Activated CD4-positive, alpha-beta T cell treated with anti-CD3 and anti-CD28 coated beads for 1 hour (primary cell): ENCODE results near the gene GPR21.

Experiments
- DNase-seq: peaks from one replicate; pipeline ENCODE4 v3.0.0-alpha.2; 2020

GPR21 gene, protein sequence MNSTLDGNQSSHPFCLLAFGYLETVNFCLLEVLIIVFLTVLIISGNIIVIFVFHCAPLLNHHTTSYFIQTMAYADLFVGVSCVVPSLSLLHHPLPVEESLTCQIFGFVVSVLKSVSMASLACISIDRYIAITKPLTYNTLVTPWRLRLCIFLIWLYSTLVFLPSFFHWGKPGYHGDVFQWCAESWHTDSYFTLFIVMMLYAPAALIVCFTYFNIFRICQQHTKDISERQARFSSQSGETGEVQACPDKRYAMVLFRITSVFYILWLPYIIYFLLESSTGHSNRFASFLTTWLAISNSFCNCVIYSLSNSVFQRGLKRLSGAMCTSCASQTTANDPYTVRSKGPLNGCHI

DNA sequence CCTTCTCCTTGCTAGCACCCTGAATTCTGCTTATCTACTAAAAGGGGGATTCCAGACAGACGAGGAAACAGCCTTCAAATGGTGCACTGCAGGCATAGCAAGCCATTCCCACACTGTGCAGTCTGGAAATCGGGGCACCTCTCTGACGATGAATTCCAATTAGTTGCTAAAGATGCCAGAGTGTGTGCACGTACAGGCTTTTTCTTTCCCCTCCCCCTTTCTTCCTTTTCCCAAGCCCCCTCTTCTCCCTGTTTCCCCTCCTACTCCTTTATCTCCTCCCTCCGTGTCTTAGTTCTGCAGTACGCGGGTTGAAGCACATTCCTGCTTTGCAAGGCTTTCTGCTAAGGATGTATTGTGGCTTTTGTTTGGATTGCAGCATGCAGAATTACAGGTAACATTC lies at the start of gene GPR21:
TSS of gene GPR21 (plus strand) at position 316 of the 400 bp plus-strand sequence. CDS start 900 bp downstream, outside the sequence.
- DNase-seq, result no peak

DNA sequence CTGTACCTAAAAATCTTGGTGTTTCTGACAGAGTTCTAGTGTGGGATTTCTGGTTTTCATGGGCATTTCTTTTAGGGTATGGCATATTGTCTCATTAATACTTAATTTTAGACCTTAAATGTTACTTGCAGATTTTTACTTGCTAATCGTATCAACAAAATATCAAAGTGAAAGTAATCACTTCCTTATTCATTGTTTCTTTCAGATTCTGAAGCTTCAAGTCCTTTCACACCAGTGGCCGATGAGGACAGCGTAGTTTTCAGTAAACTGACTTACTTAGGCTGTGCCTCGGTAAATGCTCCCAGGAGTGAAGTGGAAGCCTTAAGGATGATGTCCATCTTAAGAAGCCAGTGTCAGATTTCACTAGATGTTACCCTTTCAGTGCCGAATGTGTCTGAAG lies 47.5 kb upstream of the GPR21 start:
- DNase-seq, result no peak

DNA sequence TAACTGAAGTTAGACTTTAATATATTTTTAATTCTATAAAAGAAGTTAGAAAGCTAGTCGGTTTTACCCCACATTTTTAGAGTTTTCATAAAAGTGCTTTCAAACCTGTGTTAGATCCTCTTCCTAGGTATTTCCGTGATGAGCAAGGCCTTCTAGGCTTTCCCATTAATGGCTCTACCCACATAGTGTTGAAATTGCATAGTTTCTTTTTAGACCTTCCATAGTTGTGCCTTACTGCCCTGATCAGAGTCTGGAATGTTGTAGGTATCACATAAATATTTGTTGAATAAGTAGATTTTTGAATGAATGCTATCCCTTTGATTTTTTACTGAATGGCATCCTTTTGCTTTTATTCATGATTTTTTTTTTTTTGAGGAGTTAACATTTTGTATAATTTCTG lies 45.3 kb upstream of the GPR21 start:
- DNase-seq, result no peak

DNA sequence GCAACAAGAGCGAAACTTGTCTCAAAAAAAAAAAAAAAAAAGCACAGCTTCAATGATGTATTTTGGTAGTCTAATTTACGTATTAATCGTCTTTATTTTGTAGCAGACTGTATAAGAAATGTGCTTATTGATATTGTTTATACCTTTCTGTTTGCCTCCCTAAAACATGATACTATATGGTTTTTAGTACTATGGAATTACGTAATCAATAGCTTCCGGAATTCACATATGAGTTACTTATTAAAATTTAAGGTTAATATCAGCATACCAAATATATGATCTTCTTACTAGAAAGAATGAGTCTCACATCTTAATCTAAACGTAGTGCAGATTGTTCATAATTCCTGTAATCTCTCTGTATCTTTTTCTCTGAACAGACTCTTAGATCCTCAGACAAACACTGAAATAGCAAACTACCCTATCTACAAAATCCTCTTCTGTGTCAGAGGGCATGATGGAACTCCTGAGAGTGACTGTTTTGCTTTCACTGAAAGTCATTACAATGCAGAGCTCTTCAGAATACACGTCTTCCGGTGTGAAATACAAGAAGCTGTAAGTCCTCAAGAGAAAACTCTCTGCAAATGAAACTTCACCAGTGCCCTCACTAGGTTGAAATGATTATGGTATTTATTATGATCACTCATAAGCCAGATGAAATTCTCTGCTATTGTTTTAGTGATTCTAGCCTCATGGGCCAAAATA lies 44.4 kb upstream of the GPR21 start:
- DNase-seq, result no peak

DNA sequence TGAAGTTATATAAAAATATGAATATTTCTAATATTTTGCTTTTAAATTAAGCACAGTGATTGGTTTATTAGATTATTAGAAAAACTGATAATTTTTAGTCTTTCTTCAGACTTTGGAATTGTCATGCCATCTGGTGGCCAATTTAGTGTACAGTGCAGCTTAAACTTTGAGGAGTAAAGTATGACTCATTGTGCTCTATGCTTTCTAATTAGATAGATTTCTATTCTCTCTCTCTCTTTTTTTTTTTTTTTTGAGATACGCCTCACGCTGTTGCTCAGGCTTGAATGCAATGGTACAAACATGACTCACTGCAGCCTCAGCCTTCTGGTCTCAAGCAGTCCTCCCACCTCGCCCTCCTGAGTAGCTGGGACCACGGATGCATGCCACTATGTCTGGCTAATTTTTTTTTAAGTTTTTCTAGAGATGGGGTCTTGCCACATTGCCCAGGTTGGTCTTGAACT lies 42.1 kb upstream of the GPR21 start:
- no peak for DNase-seq

DNA sequence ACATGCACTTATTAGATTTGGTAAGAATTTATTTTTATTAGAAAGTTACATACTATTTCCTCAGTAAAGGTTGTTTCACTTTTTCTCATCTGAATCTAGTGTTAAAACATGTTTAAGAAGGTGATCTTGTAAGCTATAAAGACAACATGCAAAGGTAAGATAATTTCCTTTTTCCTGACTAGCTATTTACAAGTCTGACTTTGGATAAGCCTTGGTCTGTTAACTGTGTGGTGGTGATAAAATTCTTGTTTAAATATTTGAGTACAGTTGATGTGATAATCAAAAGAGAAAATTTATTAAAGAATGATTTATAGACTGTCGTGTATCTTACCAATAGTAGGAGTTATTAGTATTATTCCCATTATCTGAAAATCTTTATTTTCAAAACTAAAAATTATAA lies 36.9 kb upstream of the GPR21 start:
- DNase-seq, result no peak

DNA sequence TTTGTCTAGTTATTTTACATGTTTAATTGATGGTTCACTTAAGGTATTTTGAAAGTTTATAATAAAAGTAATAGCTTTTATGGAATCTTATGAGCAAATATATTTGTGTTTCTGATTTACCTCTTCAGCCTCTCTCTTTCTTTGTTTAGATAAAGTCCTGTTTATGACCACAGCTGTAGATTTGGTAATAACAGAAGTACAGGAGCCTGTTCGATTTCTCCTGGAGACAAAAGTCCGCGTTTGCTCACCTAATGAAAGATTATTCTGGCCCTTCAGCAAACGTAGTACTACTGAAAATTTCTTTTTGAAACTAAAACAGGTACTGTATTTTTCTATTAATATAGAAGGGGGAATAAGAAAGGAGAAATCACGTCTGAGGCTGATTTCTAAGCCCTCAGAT lies 35.0 kb upstream of the GPR21 start:
- DNase-seq, result no peak

DNA sequence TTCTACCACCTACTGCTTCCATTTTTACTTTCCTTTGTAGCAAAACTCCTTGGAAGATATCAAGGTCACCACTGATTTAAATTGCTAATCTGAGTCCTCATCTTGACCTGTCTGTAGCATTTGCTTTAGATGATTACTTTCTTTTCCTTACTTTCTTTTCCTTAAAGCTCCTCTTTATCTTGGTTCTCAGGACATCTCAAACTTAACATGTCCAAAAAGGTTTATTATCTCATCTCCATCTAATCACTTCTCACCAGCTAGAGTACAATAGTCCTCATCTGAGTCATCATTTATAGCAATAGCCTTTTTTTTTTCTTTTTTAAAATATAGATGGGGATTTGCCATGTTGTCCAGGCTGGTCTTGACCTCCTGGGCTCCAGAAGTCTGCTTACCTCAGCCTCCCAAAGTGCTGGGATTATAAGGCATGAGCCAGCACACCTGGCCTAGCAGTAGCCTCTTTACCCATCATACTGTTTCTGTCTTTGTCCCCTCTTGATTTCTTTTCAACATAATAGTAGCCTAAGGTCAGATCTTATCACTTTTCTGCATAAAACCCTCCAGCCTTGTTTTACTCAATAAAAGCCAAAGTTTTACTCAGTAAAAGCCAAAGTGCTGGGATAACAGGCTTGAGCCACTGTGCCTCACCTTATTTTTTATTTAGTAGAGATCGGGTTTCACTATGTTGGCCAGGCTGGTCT lies 32.9 kb upstream of the GPR21 start:
- no peak for DNase-seq

DNA sequence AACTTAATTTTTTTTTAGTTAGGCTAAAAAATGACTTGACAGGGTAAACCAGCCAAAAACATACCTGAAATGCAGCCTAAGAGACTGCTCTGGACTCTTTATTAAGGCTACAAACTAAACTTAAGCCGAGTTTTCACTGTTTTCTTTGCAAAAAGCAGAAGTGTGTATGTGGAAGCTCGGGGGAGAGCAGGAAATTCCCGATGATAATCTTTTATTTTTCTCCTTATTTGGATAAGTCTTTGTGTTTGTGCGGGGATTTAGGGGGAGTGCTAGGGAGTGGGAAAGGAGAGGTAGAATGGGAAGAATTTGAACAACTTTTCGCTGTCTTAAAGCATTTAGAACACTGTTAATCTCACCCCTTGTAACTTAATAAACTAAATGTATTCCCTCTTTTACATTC lies 30.7 kb upstream of the GPR21 start:
- DNase-seq, result no peak

DNA sequence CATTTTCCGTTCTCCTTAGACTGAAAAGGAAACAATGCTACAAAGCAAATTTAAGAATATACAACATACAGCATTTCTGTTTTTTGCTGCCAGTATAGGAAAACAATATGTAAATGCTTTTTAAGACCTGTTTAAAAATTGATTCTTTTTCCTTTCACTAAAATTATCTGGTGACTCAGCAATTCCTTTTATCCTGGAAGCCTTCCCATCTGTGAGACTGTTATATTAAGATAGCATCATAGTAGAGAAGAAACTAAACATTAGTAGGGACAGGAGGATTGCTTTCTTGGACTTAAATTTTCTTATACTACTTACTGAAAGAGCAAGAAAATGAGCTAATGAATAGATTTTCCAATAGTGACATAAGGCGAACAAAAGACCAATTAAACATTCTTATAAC lies 30.0 kb upstream of the GPR21 start:
- no peak for DNase-seq

DNA sequence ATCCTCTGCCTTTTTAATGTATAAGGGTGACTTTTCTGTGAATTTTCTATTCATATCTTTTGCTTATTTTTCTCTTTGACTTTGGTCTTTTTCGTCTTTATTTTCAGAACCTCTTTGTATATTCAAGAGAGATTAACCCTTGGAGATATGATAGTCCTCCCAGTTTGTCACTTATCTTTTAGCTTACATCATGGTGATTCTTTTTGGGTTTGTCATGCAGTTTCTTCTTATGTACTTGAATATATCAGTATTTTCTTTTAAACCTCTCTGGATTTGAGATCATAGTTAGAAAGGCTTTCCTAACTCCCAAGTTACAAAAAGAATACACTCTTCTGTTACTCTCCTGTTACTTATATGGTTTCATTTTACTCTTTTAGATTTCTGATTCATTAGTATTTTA lies 27.5 kb upstream of the GPR21 start:
- no peak for DNase-seq

DNA sequence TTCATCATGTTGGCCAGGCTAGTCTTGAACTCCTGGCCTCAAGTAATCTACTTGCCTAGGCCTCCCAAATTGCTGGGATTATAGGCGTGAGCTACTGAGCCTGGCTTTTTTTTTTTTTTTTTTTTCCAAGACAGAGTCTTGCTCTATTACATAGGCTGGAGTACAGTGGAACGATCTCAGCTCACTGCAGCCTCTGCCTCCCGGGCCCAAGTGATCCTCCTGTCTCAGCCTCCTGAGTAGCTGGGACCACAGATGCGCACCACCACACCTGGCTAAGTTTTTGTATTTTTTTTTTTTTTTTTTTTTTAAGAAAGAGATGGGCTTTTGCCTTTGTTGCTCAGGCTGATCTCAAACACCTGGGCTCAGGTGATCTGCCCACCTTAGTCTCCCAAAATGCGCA lies 26.2 kb upstream of the GPR21 start:
- no peak for DNase-seq

DNA sequence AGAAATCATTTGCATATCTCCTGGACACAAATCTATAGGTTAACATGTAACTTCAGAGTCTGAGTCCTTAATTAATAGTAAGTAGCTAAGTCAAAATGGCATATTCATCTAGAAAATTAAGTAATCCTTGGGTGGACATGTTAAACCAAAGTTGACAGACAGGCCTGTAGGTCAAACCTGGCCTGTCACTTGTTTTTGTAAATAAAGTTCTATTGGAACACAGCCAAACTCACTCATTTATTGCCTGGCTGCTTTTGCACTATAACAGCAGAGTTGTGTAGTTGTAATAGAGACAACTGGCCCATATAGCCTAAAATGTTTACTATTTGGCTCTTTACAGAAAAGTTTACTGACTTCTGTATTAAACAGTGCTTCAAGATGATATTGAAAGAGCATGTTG lies 24.6 kb upstream of the GPR21 start:
- no peak for DNase-seq

DNA sequence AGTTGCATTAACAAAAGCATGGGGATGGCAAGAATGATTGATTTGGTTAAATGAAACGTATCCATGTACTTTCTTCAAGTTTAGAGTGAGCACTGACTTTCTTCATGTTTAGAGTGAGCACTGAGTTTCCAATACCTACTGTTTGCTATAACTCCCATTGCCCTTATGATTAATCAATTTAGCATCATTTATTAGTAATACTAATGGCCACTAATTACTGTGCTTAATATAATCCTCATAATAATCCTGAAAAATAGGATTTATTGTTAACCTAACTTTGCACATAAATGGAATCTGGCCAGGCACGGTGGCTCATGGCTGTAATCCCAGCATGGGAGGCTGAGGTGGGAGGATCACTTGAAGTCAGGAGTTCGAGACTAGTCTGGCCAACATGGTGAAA lies 22.1 kb upstream of the GPR21 start:
- DNase-seq, result no peak

DNA sequence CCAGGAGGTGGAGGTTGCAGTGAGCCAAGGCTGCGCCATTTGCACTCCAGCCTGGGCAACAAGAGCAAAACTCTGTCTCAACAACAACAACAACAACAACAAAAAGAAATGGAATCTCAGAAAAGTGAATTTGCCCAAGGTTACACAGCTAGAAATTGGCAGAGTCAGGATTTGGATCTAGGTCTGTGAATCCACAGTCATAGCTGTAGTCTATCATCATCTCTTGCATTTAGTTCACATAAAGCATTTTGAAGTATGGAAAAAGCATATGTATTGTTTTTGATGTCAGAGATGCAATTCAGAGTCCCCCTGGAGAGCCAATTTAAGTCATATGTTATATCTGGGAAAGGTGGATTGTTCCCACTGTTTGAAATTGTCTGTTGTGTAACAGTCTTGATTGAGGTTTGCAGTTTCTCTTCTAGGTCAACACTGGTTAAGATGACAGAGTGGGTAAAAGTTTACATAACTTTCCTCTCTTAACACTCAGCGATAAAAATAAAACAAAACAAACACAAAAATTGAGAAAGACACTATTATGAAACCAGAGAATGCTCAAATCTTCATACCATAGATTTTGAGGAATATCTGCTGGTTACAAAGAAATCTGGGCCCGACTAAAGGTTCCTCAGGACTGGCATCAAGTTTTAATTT lies 21.5 kb upstream of the GPR21 start:
- DNase-seq, result no peak

DNA sequence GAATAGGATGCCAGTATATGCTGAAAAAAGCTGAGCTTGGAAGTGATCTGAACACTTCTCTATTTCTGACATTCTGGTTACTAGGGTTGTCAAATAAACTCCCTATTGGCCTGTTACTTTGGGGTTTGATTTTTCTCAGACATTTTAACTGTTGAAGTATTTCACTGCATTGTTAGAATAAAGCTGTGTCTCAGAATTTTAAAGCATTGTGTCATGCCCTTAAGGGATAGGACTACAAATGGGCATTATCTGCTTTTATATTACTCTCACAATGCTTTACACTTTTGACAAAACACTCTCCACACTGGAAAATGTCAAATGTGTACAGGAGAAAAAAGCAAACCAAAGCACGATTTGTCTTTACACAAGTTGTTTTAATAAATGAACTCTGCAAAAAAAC lies 16.8 kb upstream of the GPR21 start:
- DNase-seq, result no peak

DNA sequence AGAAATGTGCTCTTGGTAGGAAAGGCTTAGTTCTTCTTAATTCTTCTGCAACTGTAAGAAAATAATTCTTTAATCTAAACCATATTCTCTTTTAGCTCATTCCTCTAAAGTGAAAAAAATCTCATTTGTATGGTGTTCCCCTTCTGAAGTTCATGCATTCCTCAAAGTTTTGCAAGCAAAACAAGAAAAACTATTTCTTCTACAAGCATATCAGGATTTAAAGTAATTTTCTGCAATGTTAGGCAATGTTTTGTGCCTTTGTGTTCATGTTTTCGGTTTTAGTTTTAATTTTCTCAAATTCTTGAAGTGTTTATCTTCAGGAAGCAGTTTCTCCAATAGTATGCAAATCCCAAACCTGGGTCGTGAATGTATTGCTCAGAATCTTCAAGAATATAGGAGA lies 12.7 kb upstream of the GPR21 start:
- no peak for DNase-seq

DNA sequence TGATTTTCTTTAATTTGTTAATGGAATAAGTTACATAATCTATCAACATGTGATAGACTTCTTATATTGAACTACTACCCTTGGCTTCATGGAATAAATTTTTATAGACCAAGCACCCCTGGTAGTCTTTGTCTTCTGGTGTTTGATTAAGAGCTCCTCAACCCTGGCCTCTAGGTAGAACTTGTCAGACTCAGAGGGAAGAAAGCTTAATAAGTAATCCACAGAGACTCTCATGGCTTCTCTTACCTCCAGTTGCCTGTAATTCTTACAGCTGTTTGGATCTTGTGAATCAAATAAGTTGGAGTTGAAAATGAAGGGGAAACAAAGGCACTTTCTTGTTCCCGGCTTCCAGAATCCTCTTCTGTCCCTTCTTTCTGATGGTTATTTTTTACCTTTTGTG lies 7.0 kb upstream of the GPR21 start:
- DNase-seq, result no peak

DNA sequence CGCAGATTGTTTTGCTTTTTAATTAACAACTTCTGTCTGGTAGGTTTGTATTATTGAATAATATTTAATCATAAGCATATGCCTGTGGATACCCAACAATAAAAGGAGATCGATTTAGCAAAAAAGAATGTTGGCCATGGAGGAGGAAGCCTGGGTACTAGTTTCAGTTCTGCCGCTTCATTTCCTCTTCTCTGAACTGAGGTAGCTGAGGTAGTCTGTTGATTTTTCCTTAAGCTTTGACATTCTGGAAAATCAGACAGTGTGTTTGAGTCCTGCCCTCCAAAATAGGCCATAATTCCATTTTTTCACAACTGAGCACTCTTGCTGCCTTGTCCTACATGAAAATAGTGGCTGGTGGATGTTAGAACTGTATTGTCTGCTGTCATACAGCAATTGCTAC lies 6.0 kb upstream of the GPR21 start:
- DNase-seq, result no peak

DNA sequence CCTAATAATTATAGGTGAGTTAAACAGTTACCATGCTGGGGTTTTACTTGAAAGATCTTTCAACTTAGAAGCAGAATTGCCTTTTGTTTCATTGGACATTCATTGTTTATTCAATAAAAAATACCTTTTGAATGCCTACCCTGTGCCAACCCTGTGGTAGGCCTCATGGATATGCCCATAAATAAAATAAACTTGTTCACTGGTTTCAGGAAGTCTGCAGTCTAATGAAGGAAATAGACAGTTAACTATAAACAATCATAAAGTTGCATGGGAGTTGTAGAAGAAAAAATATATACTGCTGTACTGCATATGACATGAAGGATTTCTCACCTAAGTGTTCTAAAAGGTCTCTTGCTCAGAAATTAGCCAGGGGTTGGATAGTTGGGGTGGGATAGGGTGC lies 5.3 kb upstream of the GPR21 start:
- DNase-seq, result no peak

DNA sequence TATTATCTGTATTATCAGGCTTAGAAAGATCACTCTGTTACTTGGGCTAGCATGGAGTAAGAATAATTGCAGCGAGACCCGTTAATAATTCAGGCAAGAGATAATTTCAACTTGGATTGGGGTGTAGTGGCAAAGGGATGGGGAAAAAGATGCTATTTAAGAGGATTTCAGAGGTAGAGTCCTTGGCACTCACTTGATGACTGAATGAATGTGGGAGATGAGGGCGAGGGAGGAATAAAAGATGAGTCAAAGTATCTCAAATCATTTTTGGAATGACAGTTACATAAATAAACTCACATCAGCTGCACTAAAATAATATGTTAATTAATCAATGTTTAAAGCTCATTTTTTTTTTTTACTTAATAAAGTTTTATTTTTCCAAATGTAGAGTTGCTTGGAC lies 4.5 kb upstream of the GPR21 start:
- DNase-seq, result no peak

DNA sequence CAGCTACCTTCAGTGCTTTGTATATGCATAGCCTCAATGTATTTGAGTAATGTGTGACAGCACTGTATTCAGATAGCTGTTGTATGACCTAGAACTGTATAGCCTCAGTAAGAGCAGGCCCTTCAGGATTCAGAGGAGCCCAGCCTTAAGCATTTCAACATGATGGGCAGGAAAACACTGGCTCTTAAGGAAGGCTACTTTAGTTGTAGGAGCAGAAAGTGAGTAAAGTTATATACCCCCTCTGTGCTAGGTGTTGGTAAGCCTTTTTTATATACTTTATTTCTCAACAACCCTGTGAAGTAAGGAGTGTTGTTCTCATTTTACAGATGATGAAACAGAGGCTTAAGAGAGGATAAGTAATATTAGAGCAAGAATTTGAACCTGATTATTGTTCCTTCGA lies 1.5 kb upstream of the GPR21 start:
- DNase-seq, result no peak

DNA sequence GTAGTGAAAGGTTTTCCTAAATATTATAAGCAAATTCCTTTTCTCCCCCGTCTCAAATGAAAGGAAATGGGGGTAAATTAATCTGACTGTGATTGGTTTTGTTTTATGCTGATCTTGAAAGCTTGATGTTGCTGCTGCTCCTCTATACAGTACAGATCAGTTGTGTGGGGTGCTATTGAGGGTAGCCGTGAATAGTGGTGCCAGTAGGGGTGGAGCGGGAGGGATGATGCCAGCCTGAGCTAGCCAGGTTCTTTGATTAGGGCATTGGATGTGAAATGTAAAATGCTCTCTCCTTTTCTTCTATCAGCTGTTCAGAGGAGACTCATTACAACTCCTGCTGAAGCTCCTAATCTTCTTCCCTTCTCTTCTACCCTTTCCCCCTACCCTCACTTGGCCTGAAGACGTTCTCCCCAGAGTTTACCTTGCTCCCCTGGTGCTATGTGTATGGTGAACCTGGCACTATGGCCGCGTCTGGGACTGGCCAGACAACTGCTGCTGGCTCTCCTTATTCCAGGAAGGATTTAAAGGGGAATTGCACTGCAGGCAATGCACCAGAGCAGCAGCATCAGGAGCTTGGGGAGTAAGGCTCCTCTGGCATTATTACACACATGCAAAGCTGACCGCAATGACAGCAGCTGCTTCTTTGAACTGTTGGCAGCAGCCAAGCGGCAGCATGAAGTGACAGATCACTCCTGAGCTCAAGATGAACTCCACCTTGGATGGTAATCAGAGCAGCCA lies 566 bp downstream of the GPR21 start:
- no peak for DNase-seq
